Body of pancreas (tissue), 4 donors: ENCODE results near the gene ZNF17.

Experiments
- CTCF ChIP-seq, 7 experiments: fragments of 450-650 bp in 4 of 7; fragments of 200-600 bp in 3 of 7; sonication (generic) in 3 of 7; IDR thresholded peaks; one replicate each; pipeline ENCODE4 v1.5.1; 2016 to 2019; ENCODE audit warnings: antibody characterized with exemption in 7 of 7
- POLR2A ChIP-seq, 3 donors: fragments of 450-650 bp; IDR thresholded peaks; one replicate each; pipeline ENCODE4 v1.6.1; 2016; ENCODE audit warnings: antibody characterized with exemption in 3 of 3, mild to moderate bottlenecking in 2 of 3

GRCh38 chr19:57395710-57396109 lies 15.3 kb upstream of the ZNF17 start:
- TF ChIP-seq POLR2A (IDR thresholded peaks at IDR 0.05) (no peak), CTCF (IDR thresholded peaks at IDR 0.05) (no peak)
